ENCODE data around the gene ADIPOR2. TPM values are rescaled to one million over a fixed set of nuclear protein-coding genes. Genes with fewer than 3 reads are reported as not detected.

The ADIPOR2 gene, protein sequence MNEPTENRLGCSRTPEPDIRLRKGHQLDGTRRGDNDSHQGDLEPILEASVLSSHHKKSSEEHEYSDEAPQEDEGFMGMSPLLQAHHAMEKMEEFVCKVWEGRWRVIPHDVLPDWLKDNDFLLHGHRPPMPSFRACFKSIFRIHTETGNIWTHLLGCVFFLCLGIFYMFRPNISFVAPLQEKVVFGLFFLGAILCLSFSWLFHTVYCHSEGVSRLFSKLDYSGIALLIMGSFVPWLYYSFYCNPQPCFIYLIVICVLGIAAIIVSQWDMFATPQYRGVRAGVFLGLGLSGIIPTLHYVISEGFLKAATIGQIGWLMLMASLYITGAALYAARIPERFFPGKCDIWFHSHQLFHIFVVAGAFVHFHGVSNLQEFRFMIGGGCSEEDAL
- 39.3 TPM for polyA plus RNA-seq (2013, experiment 1 of 2; ENCODE audit: insufficient read length)
- polyA plus RNA-seq (2013, experiment 2 of 2; ENCODE audit: insufficient read length): 37.7 TPM

DNA sequence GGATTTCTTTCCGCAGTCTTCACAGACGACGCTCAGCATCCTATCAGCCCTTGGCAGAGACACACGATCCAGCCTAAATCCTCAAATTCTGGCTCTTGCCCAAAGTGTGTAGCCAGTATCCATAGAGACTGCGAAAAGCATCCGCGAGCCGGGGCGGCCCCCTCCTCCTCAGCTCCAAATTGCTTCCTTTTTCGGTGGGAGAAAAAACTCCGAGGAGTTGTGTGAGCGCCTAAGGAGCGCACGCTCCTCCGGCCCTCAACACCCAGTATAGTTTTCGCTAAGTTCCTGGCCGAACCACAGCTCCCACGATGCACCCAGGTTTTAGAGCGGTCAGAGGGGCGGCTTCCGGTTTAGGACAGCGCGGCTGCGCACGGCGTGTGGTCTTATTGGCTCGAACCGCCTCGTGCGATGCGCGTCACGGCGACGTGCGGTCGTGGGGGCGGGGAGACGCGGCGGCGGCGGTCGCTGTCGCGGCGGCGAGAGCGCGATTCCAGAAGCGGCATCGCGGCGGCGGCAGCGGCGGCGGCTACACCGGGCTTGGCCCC is at the start of gene ADIPOR2:
ADIPOR2 (plus strand) TSS at position 493 of the 545 bp plus-strand sequence. CDS start 63,274 bp downstream, outside the sequence.
- peak; percentile 98 for DNase-seq

DNA sequence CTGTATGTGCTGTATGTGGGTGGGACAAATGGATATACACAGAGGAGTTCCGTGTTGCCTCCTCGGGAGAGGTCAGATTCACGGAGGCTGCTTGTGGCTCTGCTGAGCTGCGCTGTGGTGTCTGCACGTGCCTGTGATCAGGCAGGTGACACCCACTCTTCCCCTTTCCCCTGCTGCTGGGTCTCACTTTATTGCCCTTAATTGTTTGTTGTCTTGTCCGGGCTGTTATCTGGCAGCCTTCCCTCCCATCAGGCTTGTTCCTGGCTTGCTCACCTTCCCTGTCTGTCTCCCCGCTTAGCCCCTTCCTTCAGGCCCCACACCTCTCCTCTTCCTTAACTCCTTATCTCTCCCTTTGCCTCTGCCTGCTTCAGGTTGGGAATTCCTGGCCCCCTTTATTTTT is 48.4 kb upstream of the ADIPOR2 start:
- no peak for DNase-seq

DNA sequence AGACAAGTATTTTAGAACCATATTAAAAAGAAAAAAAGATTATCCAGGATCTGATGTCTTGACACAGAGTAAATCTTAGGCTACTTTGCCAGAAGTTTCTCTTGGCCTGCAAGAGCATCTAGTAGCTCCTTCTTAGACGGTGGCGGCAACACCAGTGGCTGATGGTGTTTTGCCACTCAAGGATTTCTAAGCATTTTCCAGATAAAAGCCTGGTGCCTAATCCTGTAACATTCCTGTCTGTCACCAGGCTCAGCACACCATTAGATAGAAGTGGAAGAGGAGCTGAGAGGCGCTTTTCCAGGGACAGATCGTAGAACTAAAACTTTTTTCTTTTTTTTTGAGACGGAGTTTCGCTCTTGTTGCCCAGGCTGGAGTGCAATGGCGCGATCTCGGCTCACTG is 47.8 kb upstream of the ADIPOR2 start:
- DNase-seq: no peak

DNA sequence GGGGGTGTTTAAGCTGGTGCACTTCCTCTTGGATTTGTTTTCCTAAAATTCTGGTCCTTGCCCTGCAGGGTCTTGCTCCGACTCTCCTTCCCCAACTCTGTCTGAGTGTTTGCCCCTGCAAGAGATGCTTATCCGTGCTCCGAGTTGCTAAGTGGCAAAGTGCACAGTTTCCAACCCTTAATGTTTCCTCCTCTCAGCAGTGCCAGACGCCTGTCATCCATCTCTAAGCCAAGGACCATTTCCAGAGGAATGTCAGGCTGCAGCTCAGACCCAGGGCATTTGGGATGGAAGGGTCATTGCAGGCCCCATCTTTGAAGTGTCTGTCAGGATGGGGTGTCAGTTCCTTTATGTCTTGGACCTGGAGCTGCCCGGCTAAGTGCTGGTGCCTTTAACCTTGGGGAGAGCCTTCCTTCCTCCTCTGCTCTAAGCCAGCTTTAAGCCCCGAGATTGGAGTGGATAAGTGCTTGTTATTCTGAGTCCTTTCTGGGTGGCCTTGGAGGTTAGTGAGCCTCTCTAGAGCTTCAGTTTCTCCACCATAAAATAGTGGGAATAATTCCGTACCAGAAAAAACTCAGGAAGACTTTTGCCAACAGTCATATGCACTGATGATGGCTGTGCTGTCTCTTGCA is 46.9 kb upstream of the ADIPOR2 start:
- no peak for DNase-seq

- DNase-seq: peak; percentile 81
Observed at GRCh38 chr12:1644534-1645438, 46.1 kb upstream of the ADIPOR2 start.

DNA sequence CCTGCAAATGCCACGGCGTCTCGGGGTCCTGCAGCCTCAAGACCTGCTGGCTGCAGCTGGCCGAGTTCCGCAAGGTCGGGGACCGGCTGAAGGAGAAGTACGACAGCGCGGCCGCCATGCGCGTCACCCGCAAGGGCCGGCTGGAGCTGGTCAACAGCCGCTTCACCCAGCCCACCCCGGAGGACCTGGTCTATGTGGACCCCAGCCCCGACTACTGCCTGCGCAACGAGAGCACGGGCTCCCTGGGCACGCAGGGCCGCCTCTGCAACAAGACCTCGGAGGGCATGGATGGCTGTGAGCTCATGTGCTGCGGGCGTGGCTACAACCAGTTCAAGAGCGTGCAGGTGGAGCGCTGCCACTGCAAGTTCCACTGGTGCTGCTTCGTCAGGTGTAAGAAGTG is 45.1 kb upstream of the ADIPOR2 start:
- no peak for DNase-seq

DNA sequence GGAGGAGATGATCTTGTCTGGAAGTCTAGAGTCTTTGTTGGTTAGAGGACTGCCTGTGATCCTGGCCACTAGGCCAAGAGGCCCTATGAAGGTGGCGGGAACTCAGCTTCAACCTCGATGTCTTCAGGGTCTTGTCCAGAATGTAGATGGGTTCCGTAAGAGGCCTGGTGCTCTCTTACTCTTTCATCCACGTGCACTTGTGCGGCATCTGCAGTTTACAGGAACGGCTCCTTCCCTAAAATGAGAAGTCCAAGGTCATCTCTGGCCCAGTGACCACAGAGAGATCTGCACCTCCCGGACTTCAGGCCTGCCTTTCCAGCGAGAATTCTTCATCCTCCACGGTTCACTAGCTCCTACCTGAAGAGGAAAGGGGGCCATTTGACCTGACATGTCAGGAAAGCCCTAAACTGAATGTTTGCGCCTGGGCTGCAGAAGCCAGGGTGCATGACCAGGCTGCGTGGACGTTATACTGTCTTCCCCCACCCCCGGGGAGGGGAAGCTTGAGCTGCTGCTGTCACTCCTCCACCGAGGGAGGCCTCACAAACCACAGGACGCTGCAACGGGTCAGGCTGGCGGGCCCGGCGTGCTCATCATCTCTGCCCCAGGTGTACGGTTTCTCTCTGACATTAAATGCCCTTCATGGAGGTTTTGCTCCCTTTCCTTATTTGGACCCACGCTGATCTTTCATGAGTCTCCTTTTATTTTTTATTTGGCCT is 44.1 kb upstream of the ADIPOR2 start:
- no peak for DNase-seq

DNA sequence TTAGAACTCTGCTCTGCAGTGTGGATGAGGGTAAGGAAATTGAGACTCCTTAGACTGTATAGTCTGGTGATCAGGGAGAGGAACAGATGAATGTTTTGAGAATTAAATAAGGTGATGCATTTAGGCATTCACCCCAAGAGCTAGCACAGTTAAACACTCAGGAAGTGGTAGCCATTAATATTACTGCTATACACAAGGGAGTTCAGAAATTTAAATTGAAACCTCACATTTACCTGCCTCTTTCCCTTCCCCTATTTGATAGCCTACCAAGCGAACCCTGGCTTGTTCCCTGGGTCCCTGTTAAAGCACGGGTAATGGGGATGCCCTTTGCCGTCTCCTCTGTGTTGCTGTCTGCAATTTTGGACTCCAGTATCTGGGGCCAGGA is 43.6 kb upstream of the ADIPOR2 start:
- no peak for DNase-seq

- peak; percentile 33 for DNase-seq
Observed at GRCh38 chr12:1650260-1650977, 40.5 kb upstream of the ADIPOR2 start.

- DNase-seq: no peak
Observed at GRCh38 chr12:1650978-1651361, 39.9 kb upstream of the ADIPOR2 start.

DNA sequence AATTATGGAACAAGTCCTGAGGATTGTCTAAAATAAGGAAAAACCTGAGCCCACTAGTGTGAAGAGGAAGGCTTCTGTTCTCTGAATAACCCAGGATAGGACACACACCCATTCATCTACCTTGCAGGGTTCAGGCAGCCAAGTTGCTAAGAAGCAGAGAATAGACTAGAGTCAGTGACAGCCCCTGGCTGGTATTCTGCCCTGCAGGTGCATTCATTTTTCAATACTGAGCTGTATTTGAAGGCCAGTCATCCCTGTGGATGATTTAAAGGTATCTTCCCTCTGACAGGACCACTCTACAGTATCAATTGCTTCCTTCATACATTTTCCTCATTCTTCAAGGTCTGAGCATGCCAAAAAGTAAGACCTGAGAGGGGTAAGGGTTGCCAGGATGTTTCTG is 38.9 kb upstream of the ADIPOR2 start:
- DNase-seq: no peak

DNA sequence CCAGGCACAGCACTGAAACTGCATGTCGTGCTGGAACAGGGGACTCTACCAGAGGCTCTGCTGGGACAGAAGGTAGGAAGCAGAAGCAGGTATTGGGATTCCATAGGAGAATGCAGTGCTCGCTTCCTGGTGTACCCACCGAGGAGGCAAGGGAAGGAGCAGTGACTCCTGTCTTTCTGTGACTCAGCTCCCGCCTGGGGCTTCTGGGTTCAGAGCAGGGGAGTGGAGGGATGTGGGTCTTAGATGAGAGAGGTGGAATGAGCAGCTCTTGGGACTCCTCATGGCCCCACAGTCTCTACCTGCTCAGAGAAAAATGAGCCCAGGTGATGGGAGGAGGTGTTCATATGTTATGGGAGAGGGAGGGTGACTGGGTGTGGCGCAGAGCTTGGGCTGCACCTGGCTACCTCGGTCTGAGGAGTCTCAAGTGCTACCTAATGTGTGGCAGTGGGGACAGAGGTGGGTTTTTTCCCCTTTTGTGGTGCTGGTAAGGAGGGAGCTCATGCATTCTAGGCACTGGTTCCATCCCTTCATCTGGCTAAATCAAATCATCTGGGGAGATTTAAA is 35.6 kb upstream of the ADIPOR2 start:
- no peak for DNase-seq

GRCh38 chr12:1656902-1657301 is 34.0 kb upstream of the ADIPOR2 start:
- no peak for DNase-seq

- DNase-seq: no peak
Observed at GRCh38 chr12:1657688-1658087, 33.2 kb upstream of the ADIPOR2 start.

GRCh38 chr12:1660304-1661187 is 30.3 kb upstream of the ADIPOR2 start:
- DNase-seq: no peak

GRCh38 chr12:1661553-1662335 is 29.1 kb upstream of the ADIPOR2 start:
- DNase-seq: peak; percentile 92

GRCh38 chr12:1662761-1663439 is 28.0 kb upstream of the ADIPOR2 start:
- peak; percentile 36 for DNase-seq

- no peak for DNase-seq
Observed at GRCh38 chr12:1663440-1664132, 27.3 kb upstream of the ADIPOR2 start.

All from fibroblast of skin of abdomen (primary cell).